ENCODE data around the gene TUBD1.
"Not testable (repeated sequence)": the region's sequence is repeated elsewhere in the genome, so short reads cannot be mapped to it uniquely, and the experiment has no call there.

The TUBD1 gene

GRCh38 chr17:59873414-59873813 lies 19.3 kb downstream of the TUBD1 start:
- DNase-seq: not testable (repeated sequence)

- DNase-seq: no peak
Observed at GRCh38 chr17:59872351-59872750, 20.4 kb downstream of the TUBD1 start.

- no peak for DNase-seq
Observed at GRCh38 chr17:59870482-59870881, 22.3 kb downstream of the TUBD1 start.

- DNase-seq: no peak
Observed at GRCh38 chr17:59869941-59870218, 22.9 kb downstream of the TUBD1 start.

GRCh38 chr17:59863616-59864015 lies 29.1 kb downstream of the TUBD1 start:
- DNase-seq: no peak

- DNase-seq: no peak
Observed at GRCh38 chr17:59859444-59860025, 33.2 kb downstream of the TUBD1 start.

GRCh38 chr17:59858932-59859331 lies 33.8 kb downstream of the TUBD1 start:
- no peak for DNase-seq

GRCh38 chr17:59858167-59858816 lies 34.5 kb downstream of the TUBD1 start:
- no peak for DNase-seq

- no peak for DNase-seq
Observed at GRCh38 chr17:59856859-59857794, 35.6 kb downstream of the TUBD1 start.

GRCh38 chr17:59853919-59854729 lies 38.6 kb downstream of the TUBD1 start:
- DNase-seq: not testable (repeated sequence)

- no peak for DNase-seq
Observed at GRCh38 chr17:59853168-59853918, 39.4 kb downstream of the TUBD1 start.

GRCh38 chr17:59852847-59853167 lies 39.9 kb downstream of the TUBD1 start:
- not testable (repeated sequence) for DNase-seq

- no peak for DNase-seq
Observed at GRCh38 chr17:59851439-59852375, 41.0 kb downstream of the TUBD1 start.

GRCh38 chr17:59850311-59850710 lies 42.4 kb downstream of the TUBD1 start:
- DNase-seq: not testable (repeated sequence)

GRCh38 chr17:59848778-59849177 lies 44.0 kb downstream of the TUBD1 start:
- no peak for DNase-seq

GRCh38 chr17:59848385-59848668 lies 44.4 kb downstream of the TUBD1 start:
- DNase-seq: no peak

GRCh38 chr17:59846394-59847165 lies 46.2 kb downstream of the TUBD1 start:
- no peak for DNase-seq

- peak; percentile 81 for DNase-seq
Observed at GRCh38 chr17:59845595-59846393, 46.9 kb downstream of the TUBD1 start.

GRCh38 chr17:59844884-59845594 lies 47.7 kb downstream of the TUBD1 start:
- DNase-seq: no peak

All from NCI-H2107 (cell line).